HepG2 (cell line): ENCODE measurements around the gene LRIT2. TPM values are rescaled to one million over a fixed set of nuclear protein-coding genes. Genes with fewer than 3 reads are reported as not detected.

Experiments
- ARID4A ChIP-seq: sonication (generic); formaldehyde crosslinking; IDR thresholded peaks from 2 replicates; pipeline ENCODE4 v1.5.0; 2020; ENCODE audit warnings: mild to moderate bottlenecking, missing genetic modification reagents, borderline replicate concordance
- CHD2 ChIP-seq: IDR thresholded peaks from 2 replicates; pipeline ENCODE4 v1.6.1; 2011; ENCODE audit warnings: low read depth, low read length, improper control_type of control experiment
- CREB3 ChIP-seq: sonication (generic); formaldehyde crosslinking; IDR thresholded peaks from 2 replicates; pipeline ENCODE4 v1.5.0; 2020; ENCODE audit warnings: missing genetic modification reagents
- DPF2 ChIP-seq: sonication (generic); formaldehyde crosslinking; IDR thresholded peaks from 2 replicates; pipeline ENCODE4 v1.4.0; 2020; ENCODE audit warnings: mild to moderate bottlenecking, low read depth, missing genetic modification reagents, borderline replicate concordance
- DR1 ChIP-seq: sonication (generic); formaldehyde crosslinking; IDR thresholded peaks from 2 replicates; pipeline ENCODE4 v1.8.0; 2021; ENCODE audit warnings: mild to moderate bottlenecking, missing genetic modification reagents, inconsistent platforms
- GATAD2A ChIP-seq: IDR thresholded peaks from 2 replicates; pipeline ENCODE4 v1.6.1; 2016
- HDAC1 ChIP-seq: sonication (generic); formaldehyde crosslinking; IDR thresholded peaks from 2 replicates; pipeline ENCODE4 v1.5.1; 2020; ENCODE audit warnings: mild to moderate bottlenecking, missing genetic modification reagents
- IRF2 ChIP-seq: IDR thresholded peaks from 2 replicates; pipeline ENCODE4 v1.6.1; 2018; ENCODE audit warnings: missing genetic modification reagents, missing compliant biosample characterization
- RCOR2 ChIP-seq: IDR thresholded peaks from 2 replicates; pipeline ENCODE4 v1.6.1; 2016; ENCODE audit warnings: missing biosample characterization, missing genetic modification reagents
- SOX13 ChIP-seq, 3 experiments: fragments of 450-650 bp in 1 of 3; sonication (generic) in 1 of 3; formaldehyde crosslinking in 1 of 3; IDR thresholded peaks in 2 of 3; conservative IDR thresholded peaks in 1 of 3; 2 replicates each; pipeline versions ENCODE4 v1.5.0 to v1.6.1; 2016 to 2020; ENCODE audit warnings: antibody characterized with exemption in 1 of 3, mild to moderate bottlenecking in 1 of 3, missing compliant biosample characterization in 1 of 3, missing genetic modification reagents in 1 of 3, moderate library complexity in 1 of 3
- SP140L ChIP-seq: sonication (generic); formaldehyde crosslinking; IDR thresholded peaks from 2 replicates; pipeline ENCODE4 v1.4.0; 2020; ENCODE audit warnings: missing genetic modification reagents, borderline replicate concordance
- UBTF ChIP-seq: sonication (generic); formaldehyde crosslinking; IDR thresholded peaks from 2 replicates; pipeline ENCODE4 v1.4.0; 2020; ENCODE audit warnings: mild to moderate bottlenecking, missing genetic modification reagents
- XRCC5 ChIP-seq: fragments of 200-400 bp; formaldehyde crosslinking; optimal IDR thresholded peaks from 2 replicates; pipeline ENCODE3; 2017; ENCODE audit warnings: mild to moderate bottlenecking, low read length
- ZBTB2 ChIP-seq: sonication (generic); formaldehyde crosslinking; IDR thresholded peaks from 2 replicates; pipeline ENCODE4 v1.8.0; 2022; ENCODE audit warnings: low read depth, missing genetic modification reagents
- ZNF710 ChIP-seq: sonication (generic); formaldehyde crosslinking; IDR thresholded peaks from 2 replicates; pipeline ENCODE4 v1.5.0; 2020; ENCODE audit warnings: mild to moderate bottlenecking, missing genetic modification reagents, borderline replicate concordance
- polyA plus RNA-seq, 8 experiments: library from polyadenylated mRNA; depleted of rRNA in 3 of 8; stranded (reverse) in 7 of 8; unstranded in 1 of 8; fragments of >200 nt; fragmentation: Illumina TruSeq in 4 of 8; extraction: Trizol in 4 of 8; gene quantifications; 2 replicates each; pipeline versions ENCODE4 v1.2.1 to v1.2.3, GENCODE V29; 2011 to 2016; ENCODE audit warnings: low read depth in 4 of 8, missing spikeins in 1 of 8, mixed read lengths in 1 of 8; ENCODE audit not compliant: insufficient read depth in 1 of 8
- total RNA-seq, 5 experiments: library from RNA; depleted of rRNA; stranded (reverse); fragments of >200 nt; fragmentation: Illumina TruSeq; extraction: Trizol; gene quantifications; 2 replicates each; pipeline ENCODE4 v1.2.3, GENCODE V29; 2016; ENCODE audit warnings: low read depth in 1 of 5

The LRIT2 gene
- total and polyA plus RNA-seq, 2 of the 13 experiments (the other 11 are each of a cell fraction or from before 2014, with no cell fraction given), result not detected

- TF ChIP-seq UBTF (CRISPR knock-in tag) (0 out of 2 replicates have a peak, but pooled peaks have one; percentile 22), ZBTB2 (CRISPR knock-in tag) (no peak), ZNF710 (peak; percentile 38; the same call in 1 of the 2 replicates), RCOR2 (CRISPR knock-in tag) (no peak), GATAD2A (0 out of 2 replicates have a peak, but pooled peaks have one; percentile 14), SP140L (no peak), SOX13 (IDR thresholded peaks at IDR 0.05) (no peak), SOX13 (CRISPR knock-in tag; conservative IDR thresholded peaks at IDR 0.05 in 1 of 2, IDR thresholded peaks at IDR 0.05 in 1 of 2) (peak in 1 of 2 experiments; percentile 38; a peak in 1 of 4 replicates), HDAC1 (CRISPR knock-in tag) (0 out of 2 replicates have a peak, but pooled peaks have one; percentile 33), CHD2 (no peak), IRF2 (CRISPR knock-in tag) (no peak), DR1 (CRISPR knock-in tag) (peak; percentile 30; the same call in 1 of the 2 replicates), ARID4A (CRISPR knock-in tag) (0 out of 2 replicates have a peak, but pooled peaks have one; percentile 33), DPF2 (CRISPR knock-in tag) (no peak), XRCC5 (peak; percentile 48), CREB3 (no peak)
Observed at GRCh38 chr10:84244651-84245270, 19.4 kb upstream of the LRIT2 start, which contains the start of gene RGR (continued).
